PC-9 (cell line): ENCODE measurements around the gene ZSWIM9. TPM values are rescaled to one million over a fixed set of nuclear protein-coding genes. Genes with fewer than 3 reads are reported as not detected.

Source experiments
- BruUV-seq: library from RNA; stranded (reverse); fragments of 400-500 nt; replicated peaks from 2 replicates; lab custom pipeline; 2021; lab: Mats Ljungman, UMichigan
- CTCF ChIA-PET: fragments of 300-600 bp; sonication (Branson Sonifier 250); formaldehyde crosslinking; loops from one replicate; lab custom pipeline; 2022; ENCODE audit warnings: antibody characterized with exemption; lab: Charles Lee
- POLR2A ChIA-PET: fragments of 300-600 bp; sonication (Branson Sonifier 250); formaldehyde crosslinking; loops from one replicate; lab custom pipeline; 2022; ENCODE audit warnings: antibody characterized with exemption; ENCODE audit not compliant: unreplicated experiment; lab: Charles Lee
- DNase-seq, 2 experiments: peaks; one replicate each; pipeline versions ENCODE4 v3.0.0 to v3.0.0-alpha.2; 2015 to 2022; ENCODE audit warnings: mixed read lengths in 1 of 2
- H2AFZ ChIP-seq: fragments of 200-600 bp; sonication (generic); 2 replicates; pipeline ENCODE4 v1.8.1; 2017; ENCODE audit warnings: antibody characterized with exemption
- H3F3A ChIP-seq: fragments of 200-600 bp; sonication (generic); 2 replicates; pipeline ENCODE4 v1.8.1; 2017; ENCODE audit warnings: antibody characterized with exemption, mild to moderate bottlenecking, low read depth; ENCODE audit not compliant: insufficient read depth
- H3K27ac ChIP-seq: fragments of 200-600 bp; sonication (generic); 2 replicates; pipeline ENCODE4 v1.6.1; 2016; ENCODE audit warnings: mixed run types
- H3K27me3 ChIP-seq: fragments of 200-600 bp; sonication (generic); 2 replicates; pipeline ENCODE4 v1.6.1; 2016; ENCODE audit warnings: low read depth, mixed run types; ENCODE audit not compliant: insufficient read depth
- H3K36me3 ChIP-seq: fragments of 200-600 bp; sonication (generic); 2 replicates; pipeline ENCODE4 v1.6.1; 2016; ENCODE audit warnings: low read depth, mixed run types
- H3K4me1 ChIP-seq: fragments of 200-600 bp; sonication (generic); replicated peaks from 2 replicates; pipeline ENCODE4 v1.6.1; 2016; ENCODE audit warnings: mixed run types; ENCODE audit not compliant: insufficient read depth
- H3K4me2 ChIP-seq: fragments of 200-600 bp; sonication (generic); 2 replicates; pipeline ENCODE4 v1.6.1; 2017; ENCODE audit warnings: mixed run types
- H3K4me3 ChIP-seq: fragments of 200-600 bp; sonication (generic); 2 replicates; pipeline ENCODE4 v1.6.1; 2016; ENCODE audit warnings: mixed run types
- H3K79me2 ChIP-seq: fragments of 200-600 bp; sonication (generic); 2 replicates; pipeline ENCODE4 v1.6.1; 2017; ENCODE audit warnings: low read depth, mixed run types
- H3K9me2 ChIP-seq: fragments of 200-600 bp; sonication (generic); 2 replicates; pipeline ENCODE4 v1.8.1; 2017; ENCODE audit warnings: mild to moderate bottlenecking; ENCODE audit not compliant: insufficient read depth
- H3K9me3 ChIP-seq: fragments of 200-600 bp; sonication (generic); 2 replicates; pipeline ENCODE4 v1.8.1; 2016; ENCODE audit warnings: low read depth; ENCODE audit not compliant: insufficient read depth
- H4K20me1 ChIP-seq: fragments of 200-600 bp; sonication (generic); 2 replicates; pipeline ENCODE4 v1.8.1; 2017; ENCODE audit not compliant: insufficient read depth
- EZH2 ChIP-seq: fragments of 200-600 bp; sonication (generic); IDR thresholded peaks from 2 replicates; pipeline ENCODE4 v1.8.0; 2017; ENCODE audit warnings: antibody characterized with exemption, low read depth
- intact Hi-C: fragments of 100-400 bp; cut with micrococcal nuclease; formaldehyde crosslinking; loops from one replicate; pipeline ENCODE4 v1.10.0; 2022; ENCODE audit not compliant: unreplicated experiment
- total RNA-seq: library from RNA; stranded (reverse); gene quantifications from 2 replicates; pipeline ENCODE4 v1.2.3, GENCODE V29; 2021
- TF ChIP-seq, protein P1 (sequence below): fragments of 200-600 bp; sonication (generic); conservative IDR thresholded peaks from 2 replicates; pipeline ENCODE4 v1.6.1; 2017; ENCODE audit warnings: mixed run types, antibody characterized with exemption, mild to moderate bottlenecking, moderate library complexity

The ZSWIM9 gene
- total RNA-seq, 1 experiment from 2014 or later, result 8.3 TPM

DNA sequence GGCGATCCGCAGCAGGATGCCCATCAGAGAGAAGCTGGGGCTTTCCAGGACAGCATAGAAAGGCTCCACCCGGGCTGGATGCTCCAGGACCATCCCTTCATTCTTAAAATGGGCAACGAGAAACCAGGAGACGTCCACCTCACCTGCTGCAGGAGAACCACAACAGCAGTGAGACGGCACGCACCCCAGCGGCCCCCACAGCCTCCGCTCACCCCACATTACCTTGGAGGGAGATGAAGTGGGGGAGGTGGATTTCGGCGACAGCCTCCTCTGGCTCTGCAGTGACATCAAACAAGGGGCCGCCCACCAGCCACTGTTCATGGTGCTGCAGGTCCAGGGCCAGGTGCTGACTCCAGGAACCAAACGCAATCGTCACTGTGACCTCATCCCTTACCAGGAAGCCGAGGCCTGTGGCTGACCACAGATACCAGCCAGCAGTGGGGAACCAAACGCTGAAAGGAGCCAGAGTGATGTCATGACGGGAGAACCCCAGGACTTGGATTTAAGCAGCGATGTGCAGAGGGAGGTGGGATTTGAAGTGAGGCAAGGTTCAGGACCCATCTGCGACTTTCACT lies 60.2 kb downstream of the ZSWIM9 start:
- intact Hi-C loops, result no loop called here
- no peak for TF ChIP-seq EZH2
- TF ChIP-seq, protein P1, sequence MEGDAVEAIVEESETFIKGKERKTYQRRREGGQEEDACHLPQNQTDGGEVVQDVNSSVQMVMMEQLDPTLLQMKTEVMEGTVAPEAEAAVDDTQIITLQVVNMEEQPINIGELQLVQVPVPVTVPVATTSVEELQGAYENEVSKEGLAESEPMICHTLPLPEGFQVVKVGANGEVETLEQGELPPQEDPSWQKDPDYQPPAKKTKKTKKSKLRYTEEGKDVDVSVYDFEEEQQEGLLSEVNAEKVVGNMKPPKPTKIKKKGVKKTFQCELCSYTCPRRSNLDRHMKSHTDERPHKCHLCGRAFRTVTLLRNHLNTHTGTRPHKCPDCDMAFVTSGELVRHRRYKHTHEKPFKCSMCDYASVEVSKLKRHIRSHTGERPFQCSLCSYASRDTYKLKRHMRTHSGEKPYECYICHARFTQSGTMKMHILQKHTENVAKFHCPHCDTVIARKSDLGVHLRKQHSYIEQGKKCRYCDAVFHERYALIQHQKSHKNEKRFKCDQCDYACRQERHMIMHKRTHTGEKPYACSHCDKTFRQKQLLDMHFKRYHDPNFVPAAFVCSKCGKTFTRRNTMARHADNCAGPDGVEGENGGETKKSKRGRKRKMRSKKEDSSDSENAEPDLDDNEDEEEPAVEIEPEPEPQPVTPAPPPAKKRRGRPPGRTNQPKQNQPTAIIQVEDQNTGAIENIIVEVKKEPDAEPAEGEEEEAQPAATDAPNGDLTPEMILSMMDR, result no peak
- no peak for DNase-seq
- Histone ChIP-seq H2AFZ (no peak overlapping the region), H3K4me2 (no peak overlapping the region), H3K36me3 (no peaks in the 10 kb centered on the region), H3K79me2 (no peaks in the 10 kb centered on the region), H3K27me3 (no peaks in the 10 kb centered on the region), H3K9me3 (no peaks in the 10 kb centered on the region), H3K27ac (no peak overlapping the region), H3K4me1 (no peaks in the 10 kb centered on the region), H3K4me3 (no peak overlapping the region), H3K9me2 (no peaks in the 10 kb centered on the region), H4K20me1 (no peaks in the 10 kb centered on the region), H3F3A (no peaks in the 10 kb centered on the region)
- POLR2A ChIA-PET, result interaction anchor here (0.6 kb wide), 1 partner anchor 58 kb away, joined by 3 read pairs; no protein-coding TSS in a partner anchor
- BruUV-seq, result no TSS peak
- CTCF ChIA-PET, result no interaction called here

DNA sequence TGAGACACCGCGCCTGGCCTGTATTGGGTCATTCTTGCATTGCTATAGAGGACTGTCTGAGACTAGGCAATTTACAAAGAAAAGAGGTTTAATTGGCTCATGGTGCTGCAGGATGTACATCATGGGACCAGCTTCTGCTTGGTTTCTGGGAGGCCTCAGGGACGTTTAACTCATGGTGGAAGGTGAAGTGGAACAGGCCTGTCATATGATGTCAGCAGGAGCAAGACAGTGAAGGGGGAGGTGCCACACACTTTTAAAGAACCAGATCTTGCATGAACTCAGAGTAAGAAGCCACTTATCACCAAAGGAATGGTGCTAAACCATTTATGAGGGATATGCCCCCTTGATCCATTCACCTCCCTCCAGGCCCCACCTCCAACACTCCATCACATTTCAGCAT lies 66.6 kb downstream of the ZSWIM9 start:
- Histone ChIP-seq H3K27me3 (no peaks in the 10 kb centered on the region), H2AFZ (no peak overlapping the region), H3K4me1 (peaks cover 7% of the 10 kb centered on the region), H3K4me3 (no peak overlapping the region), H3K9me2 (no peaks in the 10 kb centered on the region), H3K27ac (no peak overlapping the region), H3K4me2 (no peak overlapping the region), H3K9me3 (no peaks in the 10 kb centered on the region), H3K79me2 (no peaks in the 10 kb centered on the region), H3F3A (no peaks in the 10 kb centered on the region), H3K36me3 (no peaks in the 10 kb centered on the region), H4K20me1 (no peaks in the 10 kb centered on the region)
- intact Hi-C loops, result no loop called here
- no peak for DNase-seq
- ChIA-PET POLR2A (no interaction called here), CTCF (no interaction called here)
- no peak for TF ChIP-seq EZH2
- TF ChIP-seq, protein P1, result no peak
- no TSS peak for BruUV-seq

DNA sequence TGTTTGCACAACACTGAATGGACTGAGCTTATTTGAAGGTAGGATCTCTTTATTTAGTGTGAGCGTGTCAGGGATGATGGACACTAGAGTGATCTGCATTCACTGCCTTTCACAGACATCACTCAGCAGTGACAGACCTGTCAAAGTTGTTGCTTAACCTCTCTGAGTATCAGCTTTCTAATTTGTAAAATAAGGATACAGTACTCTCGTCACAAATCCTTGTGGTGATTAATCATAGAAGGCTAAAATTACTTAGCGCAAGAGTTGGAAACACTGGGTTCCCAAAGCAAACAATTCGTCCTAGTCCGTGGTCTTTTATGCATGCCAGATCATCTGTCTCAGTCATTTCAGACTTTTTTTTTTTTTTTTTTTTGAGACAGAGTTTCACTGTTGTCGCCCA lies 68.6 kb downstream of the ZSWIM9 start:
- POLR2A ChIA-PET, result no interaction called here
- H3K4me1 ChIP-seq, result peaks cover 7% of the 10 kb centered on the region
- H3K79me2 ChIP-seq, result no peaks in the 10 kb centered on the region
- H3K9me3 ChIP-seq, result no peaks in the 10 kb centered on the region
- CTCF ChIA-PET, result no interaction called here
- TF ChIP-seq, protein P1, result no peak
- no peak for TF ChIP-seq EZH2
- no peak overlapping the region for H3K4me2 ChIP-seq
- no peak overlapping the region for H3K27ac ChIP-seq
- H3K36me3 ChIP-seq, result no peaks in the 10 kb centered on the region
- H3K9me2 ChIP-seq, result no peaks in the 10 kb centered on the region
- intact Hi-C loops, result no loop called here
- H3K27me3 ChIP-seq, result no peaks in the 10 kb centered on the region
- no TSS peak for BruUV-seq
- H3K4me3 ChIP-seq, result no peak overlapping the region
- H2AFZ ChIP-seq, result no peak overlapping the region
- no peaks in the 10 kb centered on the region for H4K20me1 ChIP-seq
- H3F3A ChIP-seq, result no peaks in the 10 kb centered on the region
- no peak for DNase-seq
